ENCODE results near the gene PGBD1. TPM values are rescaled to one million over a fixed set of nuclear protein-coding genes. Genes with fewer than 3 reads are reported as not detected.

Gene PGBD1
- total RNA-seq, 1 donor from 2014 or later: 13.8 TPM

DNA sequence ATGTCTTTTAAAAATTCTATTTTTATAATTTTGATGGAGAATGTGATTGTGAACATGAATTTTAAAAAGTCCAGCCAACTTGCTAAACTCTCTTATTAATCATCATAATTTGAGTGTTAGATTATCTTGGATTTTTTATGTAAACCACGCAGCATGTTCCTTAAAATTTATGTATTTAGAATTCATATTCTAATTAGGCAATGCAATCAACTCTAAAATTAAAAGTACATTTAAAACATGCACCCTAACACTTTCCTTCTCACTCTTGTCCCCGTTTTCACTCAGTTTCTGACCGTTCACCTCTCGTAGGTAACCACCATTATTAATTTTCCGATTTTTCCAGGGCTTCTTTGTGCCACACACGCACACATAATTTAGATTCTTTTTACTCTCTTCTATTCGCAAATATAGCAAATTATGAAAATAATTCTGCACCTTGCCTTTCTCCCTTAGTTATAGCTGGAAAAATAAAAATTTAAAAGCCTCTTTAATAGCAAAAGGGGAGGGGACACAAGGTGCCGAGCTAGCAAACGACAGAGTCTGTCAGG, 68.0 kb downstream of the PGBD1 start:
- Mint-ChIP-seq H3K36me3 (peaks cover 17% of the 10 kb centered on the region), H3K4me1 (peaks cover 18% of the 10 kb centered on the region), H3K27me3 (ENCODE audit: insufficient read depth, low read depth) (peaks cover 6% of the 10 kb centered on the region), H3K4me3 (peak overlapping the region; percentile 100), H3K27ac (peak overlapping the region; percentile 99), H3K9me3 (peaks cover 7% of the 10 kb centered on the region)
- Histone ChIP-seq H3K36me3 (no peaks in the 10 kb centered on the region), H3K9ac (peak overlapping the region; percentile 76), H4K20me1 (ENCODE audit: low read depth) (peaks cover 4% of the 10 kb centered on the region), H3K27me3 (peaks cover 39% of the 10 kb centered on the region), H3K4me3 (peak overlapping the region; percentile 94), H3K4me1 (peaks cover 9% of the 10 kb centered on the region), H3F3A (ENCODE audit: low read depth) (peaks cover 7% of the 10 kb centered on the region), H3K9me3 (ENCODE audit: low read depth) (no peaks in the 10 kb centered on the region), H3K4me2 (peak overlapping the region; percentile 89), H3K27ac (no peak overlapping the region), H2AFZ (replicated peaks) (peak overlapping the region; percentile 100), H3K79me2 (ENCODE audit: low read depth) (peaks cover 44% of the 10 kb centered on the region)
- TF ChIP-seq CTCF (IDR thresholded peaks at IDR 0.05) (no peak), EZH2phosphoT487 (IDR thresholded peaks at IDR 0.05) (no peak), EZH2 (IDR thresholded peaks at IDR 0.05) (no peak)
- DNase-seq (ENCODE audit: low spot score): no peak

GRCh38 chr6:28349892-28350737, 68.7 kb downstream of the PGBD1 start, which contains the start of gene ZKSCAN3:
Gene ZKSCAN3 (plus strand): TSS chr6:28349947. CDS start chr6:28359587, 9,640 bp downstream.
- H4K20me1 ChIP-seq (ENCODE audit: low read depth): peaks cover 10% of the 10 kb centered on the region
- H3K27ac Mint-ChIP-seq: peak within 1 kb of the TSS; percentile 99
- peaks cover 18% of the 10 kb centered on the region for H3K4me1 Mint-ChIP-seq
- H3K27ac ChIP-seq: peak within 1 kb of the TSS; percentile 23
- peak within 1 kb of the TSS; percentile 94 for H3K4me3 ChIP-seq
- peak within 1 kb of the TSS; percentile 100 for H2AFZ ChIP-seq (replicated peaks)
- peak within 1 kb of the TSS; percentile 76 for H3K9ac ChIP-seq
- H3K9me3 ChIP-seq (ENCODE audit: low read depth): no peaks in the 10 kb centered on the region
- TF ChIP-seq EZH2phosphoT487 (IDR thresholded peaks at IDR 0.05) (no peak), CTCF (IDR thresholded peaks at IDR 0.05) (no peak), EZH2 (IDR thresholded peaks at IDR 0.05) (no peak)
- H3K4me2 ChIP-seq: peak within 1 kb of the TSS; percentile 89
- peaks cover 7% of the 10 kb centered on the region for H3K9me3 Mint-ChIP-seq
- peak within 1 kb of the TSS; percentile 100 for H3K4me3 Mint-ChIP-seq
- DNase-seq (ENCODE audit: low spot score): peak; percentile 91
- H3K4me1 ChIP-seq: peaks cover 9% of the 10 kb centered on the region
- no peaks in the 10 kb centered on the region for H3K36me3 ChIP-seq
- peaks cover 7% of the 10 kb centered on the region for H3F3A ChIP-seq (ENCODE audit: low read depth)
- peaks cover 32% of the 10 kb centered on the region for H3K27me3 ChIP-seq
- peaks cover 6% of the 10 kb centered on the region for H3K27me3 Mint-ChIP-seq (ENCODE audit: insufficient read depth, low read depth)
- H3K79me2 ChIP-seq (ENCODE audit: low read depth): peaks cover 44% of the 10 kb centered on the region
- H3K36me3 Mint-ChIP-seq: peaks cover 17% of the 10 kb centered on the region

- TF ChIP-seq CTCF (IDR thresholded peaks at IDR 0.05) (no peak), EZH2phosphoT487 (IDR thresholded peaks at IDR 0.05) (no peak), EZH2 (IDR thresholded peaks at IDR 0.05) (no peak)
- Histone ChIP-seq H2AFZ (replicated peaks) (no peak overlapping the region), H3K79me2 (ENCODE audit: low read depth) (peaks cover 44% of the 10 kb centered on the region), H3K4me3 (peak overlapping the region; percentile 94), H3F3A (ENCODE audit: low read depth) (peaks cover 10% of the 10 kb centered on the region), H3K9ac (no peak overlapping the region), H3K4me2 (peak overlapping the region; percentile 89), H3K27ac (no peak overlapping the region), H3K9me3 (ENCODE audit: low read depth) (no peaks in the 10 kb centered on the region), H3K4me1 (peaks cover 15% of the 10 kb centered on the region), H4K20me1 (ENCODE audit: low read depth) (peaks cover 19% of the 10 kb centered on the region), H3K27me3 (peaks cover 22% of the 10 kb centered on the region), H3K36me3 (no peaks in the 10 kb centered on the region)
- peaks cover 26% of the 10 kb centered on the region for H3K4me1 Mint-ChIP-seq
- peaks cover 7% of the 10 kb centered on the region for H3K9me3 Mint-ChIP-seq
- DNase-seq (ENCODE audit: low spot score): no peak
- peak overlapping the region; percentile 100 for H3K4me3 Mint-ChIP-seq
- no peak overlapping the region for H3K27ac Mint-ChIP-seq
- H3K36me3 Mint-ChIP-seq: peaks cover 17% of the 10 kb centered on the region
- H3K27me3 Mint-ChIP-seq (ENCODE audit: insufficient read depth, low read depth): peaks cover 3% of the 10 kb centered on the region
Measured at GRCh38 chr6:28351087-28351486, 69.7 kb downstream of the PGBD1 start.

All from neural progenitor cell (in vitro differentiated cells).